GM12801 (cell line): ENCODE results near the gene TNFSF8.

ENCODE experiments used
- TF ChIP-seq, protein P1 (sequence below): IDR thresholded peaks from one replicate; pipeline ENCODE4 v1.5.1; 2011; ENCODE audit warnings: control low read depth; ENCODE audit not compliant: insufficient read length; ENCODE audit errors: extremely low read depth

TNFSF8 gene

DNA sequence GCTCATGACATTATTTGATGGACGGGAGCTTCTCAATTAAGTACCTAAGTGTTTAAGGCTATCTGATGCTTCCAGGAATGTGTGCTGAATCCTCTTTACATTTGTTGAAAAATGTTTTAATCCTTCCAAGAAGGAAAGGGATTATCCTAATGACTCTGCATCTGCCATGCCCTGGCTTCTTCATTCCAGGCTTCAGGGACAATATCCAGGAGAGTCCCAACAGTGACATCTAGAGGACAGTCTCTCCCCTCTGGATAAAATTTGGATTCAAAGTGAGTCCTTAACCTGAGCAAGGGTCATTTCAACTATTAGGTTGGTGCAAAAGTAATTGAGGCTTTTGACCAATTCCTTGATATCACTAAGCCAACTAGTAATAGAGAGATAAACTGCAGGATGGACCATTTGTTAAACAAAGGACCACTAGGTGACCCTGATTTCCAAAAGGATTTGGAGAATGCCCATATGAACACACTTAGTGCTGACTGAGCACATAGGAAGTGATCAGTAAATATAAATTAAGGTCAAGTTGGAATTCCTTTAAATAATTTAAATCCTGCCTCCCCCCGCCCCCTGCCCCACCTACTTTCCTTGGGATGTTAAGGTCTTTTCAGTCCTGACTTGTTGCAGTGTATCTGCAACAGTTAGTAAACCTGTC, 19.1 kb downstream of the TNFSF8 start:
- TF ChIP-seq, protein P1, sequence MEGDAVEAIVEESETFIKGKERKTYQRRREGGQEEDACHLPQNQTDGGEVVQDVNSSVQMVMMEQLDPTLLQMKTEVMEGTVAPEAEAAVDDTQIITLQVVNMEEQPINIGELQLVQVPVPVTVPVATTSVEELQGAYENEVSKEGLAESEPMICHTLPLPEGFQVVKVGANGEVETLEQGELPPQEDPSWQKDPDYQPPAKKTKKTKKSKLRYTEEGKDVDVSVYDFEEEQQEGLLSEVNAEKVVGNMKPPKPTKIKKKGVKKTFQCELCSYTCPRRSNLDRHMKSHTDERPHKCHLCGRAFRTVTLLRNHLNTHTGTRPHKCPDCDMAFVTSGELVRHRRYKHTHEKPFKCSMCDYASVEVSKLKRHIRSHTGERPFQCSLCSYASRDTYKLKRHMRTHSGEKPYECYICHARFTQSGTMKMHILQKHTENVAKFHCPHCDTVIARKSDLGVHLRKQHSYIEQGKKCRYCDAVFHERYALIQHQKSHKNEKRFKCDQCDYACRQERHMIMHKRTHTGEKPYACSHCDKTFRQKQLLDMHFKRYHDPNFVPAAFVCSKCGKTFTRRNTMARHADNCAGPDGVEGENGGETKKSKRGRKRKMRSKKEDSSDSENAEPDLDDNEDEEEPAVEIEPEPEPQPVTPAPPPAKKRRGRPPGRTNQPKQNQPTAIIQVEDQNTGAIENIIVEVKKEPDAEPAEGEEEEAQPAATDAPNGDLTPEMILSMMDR: no peak

DNA sequence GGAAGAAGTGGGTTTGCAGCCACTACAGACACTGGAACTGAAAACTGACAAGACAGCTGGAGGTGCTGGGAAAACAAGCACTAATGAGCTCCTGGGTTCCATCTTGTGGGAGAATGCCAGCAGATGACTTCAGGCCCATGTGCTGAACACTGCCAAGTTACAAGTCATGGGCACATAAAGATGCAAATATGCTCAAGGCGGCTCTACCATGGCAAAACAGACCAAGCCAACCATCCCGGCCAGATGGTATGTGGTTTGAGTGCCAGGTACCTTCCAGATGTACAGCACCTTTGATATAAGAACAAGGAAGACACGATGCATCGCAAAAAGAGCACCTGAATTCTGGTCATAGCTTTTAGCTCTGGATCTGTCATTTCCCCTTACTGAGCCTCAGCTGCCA, 19.9 kb downstream of the TNFSF8 start:
- TF ChIP-seq, protein P1: no peak

DNA sequence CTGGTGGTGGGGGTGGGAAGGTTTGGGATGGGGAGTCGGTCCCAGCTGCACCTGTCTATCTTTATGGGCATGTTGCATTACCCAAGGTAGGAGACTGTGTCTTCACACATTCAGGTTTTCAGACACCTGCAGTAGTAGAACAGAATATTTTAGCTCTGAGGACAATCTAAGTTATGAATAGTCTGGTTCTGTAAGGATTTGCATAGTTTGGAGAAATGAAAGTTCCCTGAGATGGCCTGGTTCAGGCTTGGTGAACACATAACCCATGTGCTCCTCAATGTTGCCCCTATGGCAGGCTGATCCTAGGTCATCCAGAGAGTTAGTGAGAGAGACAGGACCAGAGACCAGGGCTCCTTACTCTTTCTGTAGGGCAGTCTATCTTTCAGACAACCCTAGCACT, 20.7 kb downstream of the TNFSF8 start:
- TF ChIP-seq, protein P1: no peak

DNA sequence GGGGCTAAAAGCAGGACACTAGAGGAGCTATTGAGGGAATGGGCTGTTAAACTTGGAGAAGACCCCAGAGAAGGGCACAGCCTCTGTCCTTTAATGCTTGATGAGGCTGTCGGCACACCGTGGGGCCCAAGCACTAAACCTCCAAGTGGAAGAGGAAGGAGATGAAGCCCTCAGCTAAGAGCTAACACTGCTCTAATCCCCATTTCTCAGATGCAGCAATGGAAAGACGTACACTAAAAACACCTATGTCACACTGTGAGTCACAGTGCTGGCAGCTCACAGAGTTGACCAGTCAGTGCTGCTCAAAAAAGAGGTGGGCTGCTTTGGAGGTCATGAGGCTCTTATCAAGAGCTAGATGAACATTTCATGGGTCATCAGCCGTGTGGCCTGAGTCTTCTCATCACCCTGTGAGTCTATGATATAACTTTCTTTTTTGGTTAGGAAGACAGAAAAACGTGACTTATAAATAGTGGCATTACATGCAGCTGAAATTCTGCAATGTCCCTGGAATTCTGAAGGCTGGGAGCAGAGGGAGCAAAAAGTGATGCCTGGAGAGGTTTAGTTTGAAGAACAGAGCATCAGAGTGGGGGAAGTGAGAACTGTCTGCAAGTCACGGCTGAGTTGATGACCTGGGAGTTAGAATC, 21.5 kb downstream of the TNFSF8 start:
- TF ChIP-seq, protein P1: no peak

DNA sequence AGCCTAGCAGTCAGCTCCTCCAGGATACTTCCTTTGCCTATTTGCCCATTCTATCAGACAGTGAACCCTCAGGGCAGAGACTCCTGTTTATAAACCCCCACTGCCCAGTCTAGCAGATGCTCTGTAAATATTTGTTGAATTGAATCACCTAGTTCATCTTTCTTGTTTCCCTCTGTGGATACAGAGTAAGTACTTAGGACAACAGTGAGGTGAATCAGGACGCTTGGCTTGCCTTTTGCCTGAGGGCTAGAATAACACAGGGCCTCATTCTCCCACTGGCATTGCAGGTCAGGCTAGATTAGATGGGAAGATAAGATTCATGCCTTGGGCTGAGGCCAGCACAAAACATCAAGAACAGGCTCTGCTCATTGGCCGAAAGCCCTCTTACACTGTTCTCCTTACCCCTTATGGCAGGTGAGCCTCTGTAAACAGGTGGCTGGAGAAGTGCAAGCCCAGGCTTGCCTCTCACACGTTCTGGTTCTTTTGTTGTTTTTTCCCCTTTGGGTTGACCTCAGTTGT, 22.2 kb downstream of the TNFSF8 start:
- TF ChIP-seq, protein P1: no peak

DNA sequence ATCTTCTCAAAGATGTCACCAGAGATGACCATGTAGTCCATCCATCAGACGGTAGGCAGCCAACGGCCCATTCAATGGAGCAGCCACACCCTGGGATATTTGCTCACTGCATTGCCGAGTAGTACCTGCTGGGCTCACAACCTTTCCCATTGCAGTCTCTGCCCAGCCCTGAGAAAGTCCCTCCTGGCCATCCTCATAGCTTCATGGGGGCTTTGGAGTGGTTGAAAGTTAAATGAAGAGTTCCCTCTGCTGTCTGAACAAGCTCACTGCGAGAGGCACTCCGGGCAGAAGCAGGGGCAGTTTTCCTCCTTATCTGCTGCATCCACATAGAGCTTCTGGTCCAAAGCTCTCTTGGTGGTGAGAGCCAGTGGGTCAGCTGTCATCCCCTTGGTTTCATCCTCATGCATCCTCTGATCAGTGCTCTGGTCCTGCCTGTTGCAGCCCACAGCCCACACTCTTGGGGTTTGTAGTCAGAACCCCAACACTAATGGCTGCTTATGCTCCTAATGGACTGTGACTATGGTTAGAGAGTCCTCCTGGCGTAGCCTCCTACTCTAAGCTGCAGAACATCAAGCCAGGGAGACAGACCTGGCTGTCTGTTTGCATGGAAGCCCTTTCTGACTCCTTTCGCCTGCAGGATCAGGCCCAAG, 23.3 kb downstream of the TNFSF8 start:
- TF ChIP-seq, protein P1: no peak

DNA sequence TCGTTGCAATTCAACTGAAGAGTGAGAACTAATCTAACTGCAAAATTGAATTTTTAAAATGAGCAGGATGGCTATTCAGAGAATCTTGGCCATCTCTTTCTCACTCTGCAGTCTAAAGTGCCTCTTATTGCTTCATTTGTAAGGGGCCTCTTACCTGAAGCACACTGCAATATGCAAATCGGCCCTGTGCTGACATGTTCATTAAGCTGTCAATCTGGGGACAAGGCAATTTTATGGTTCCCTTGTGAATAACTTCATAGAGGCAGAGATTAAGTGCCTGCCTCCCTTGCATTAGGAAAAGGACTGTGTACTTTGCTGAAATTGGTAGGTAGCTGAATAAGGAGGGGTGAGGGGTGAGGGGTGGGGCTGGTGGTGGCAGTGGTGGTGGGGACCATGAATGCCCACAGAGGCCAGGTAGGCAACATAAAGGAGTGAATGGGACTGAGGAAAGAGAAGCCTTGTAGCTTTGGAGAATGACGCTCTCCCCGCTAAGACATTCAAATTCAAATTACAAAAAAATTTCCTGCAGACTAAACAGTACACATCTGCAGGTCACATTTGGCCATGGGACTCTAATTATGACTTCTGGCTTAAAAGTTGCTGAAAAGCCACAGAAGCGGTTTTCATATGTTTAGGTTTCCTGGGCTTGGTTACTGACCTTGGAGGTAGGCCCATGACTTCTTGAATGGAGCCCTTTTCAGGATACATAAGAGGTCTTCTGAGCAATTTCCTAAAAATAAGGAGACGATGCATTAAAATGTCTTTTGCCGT, 25.0 kb downstream of the TNFSF8 start:
- TF ChIP-seq, protein P1: no peak
